GM12892 (cell line): ENCODE data around the gene GPHA2.

Source experiments
- DNase-seq: peaks from one replicate; pipeline ENCODE4 v3.0.0; 2011; ENCODE audit not compliant: insufficient read length
- FAIRE-seq: peaks from 2 replicates; lab custom pipeline; 2011; peaks lifted over from hg19 to GRCh38; lab: Jason Lieb, UNC
- POLR2A ChIP-seq: IDR thresholded peaks from 2 replicates; pipeline ENCODE4 v1.6.1; 2011; ENCODE audit warnings: low read depth, low read length, control low read depth
- POLR2AphosphoS5 ChIP-seq: IDR thresholded peaks from 2 replicates; pipeline ENCODE4 v1.6.1; 2011; ENCODE audit warnings: low read depth, low read length, control low read depth
- TAF1 ChIP-seq: IDR thresholded peaks from 2 replicates; pipeline ENCODE4 v1.6.1; 2011; ENCODE audit warnings: low read depth, mild to moderate bottlenecking, control low read depth, low read length, borderline replicate concordance

GPHA2 gene

GRCh38 chr11:64903291-64903833 lies 32.3 kb downstream of the GPHA2 start:
- TF ChIP-seq TAF1 (no peak), POLR2AphosphoS5 (no peak), POLR2A (no peak)
- FAIRE-seq: no peak
- DNase-seq: no peak

GRCh38 chr11:64902102-64902900 lies 33.4 kb downstream of the GPHA2 start:
- TF ChIP-seq TAF1 (no peak), POLR2AphosphoS5 (no peak), POLR2A (no peak)
- DNase-seq (no peak), FAIRE-seq (no peak)

GRCh38 chr11:64900774-64901173 lies 34.9 kb downstream of the GPHA2 start:
- TF ChIP-seq TAF1: no peak
- DNase-seq (no peak), FAIRE-seq (no peak)

- TF ChIP-seq TAF1: no peak
- no peak for TF ChIP-seq POLR2AphosphoS5
- no peak for TF ChIP-seq POLR2A
- FAIRE-seq (peak; percentile 71), DNase-seq (no peak)
These were observed 35.4 kb downstream of the GPHA2 start for GRCh38 chr11:64900263-64900678.

- TF ChIP-seq TAF1: no peak
- TF ChIP-seq POLR2A: no peak
- no peak for TF ChIP-seq POLR2AphosphoS5
- DNase-seq: no peak
- FAIRE-seq: no peak
These were observed 37.2 kb downstream of the GPHA2 start for GRCh38 chr11:64898541-64898940.

- no peak for DNase-seq
- no peak for FAIRE-seq
- no peak for TF ChIP-seq POLR2AphosphoS5
- TF ChIP-seq TAF1: no peak
- TF ChIP-seq POLR2A: no peak
These were observed 37.6 kb downstream of the GPHA2 start for GRCh38 chr11:64898076-64898445.

- DNase-seq (no peak), FAIRE-seq (no peak)
- TF ChIP-seq POLR2A (no peak), TAF1 (no peak), POLR2AphosphoS5 (no peak)
These were observed 38.2 kb downstream of the GPHA2 start for GRCh38 chr11:64897381-64898075.

GRCh38 chr11:64896448-64897022 lies 39.2 kb downstream of the GPHA2 start:
- no peak for DNase-seq
- TF ChIP-seq TAF1: no peak
- TF ChIP-seq POLR2A: no peak
- no peak for TF ChIP-seq POLR2AphosphoS5
- no peak for FAIRE-seq

GRCh38 chr11:64894812-64895452 lies 40.8 kb downstream of the GPHA2 start:
- FAIRE-seq (no peak), DNase-seq (no peak)
- TF ChIP-seq POLR2AphosphoS5: no peak
- no peak for TF ChIP-seq TAF1
- TF ChIP-seq POLR2A: no peak

- TF ChIP-seq POLR2A (no peak), TAF1 (no peak), POLR2AphosphoS5 (no peak)
- FAIRE-seq: peak; percentile 100
- peak; percentile 99 for DNase-seq
These were observed 41.5 kb downstream of the GPHA2 start for GRCh38 chr11:64894070-64894811.
